Amniotic epithelial cell (primary cell): ENCODE data around the gene PLEKHA6.
A peak's percentile ranks its signal among the peaks of the same experiment; 100 is the strongest.

Source experiments
- DNase-seq: peaks from one replicate; pipeline ENCODE4 v3.0.0-alpha.2; 2010; ENCODE audit warnings: low read depth

Gene PLEKHA6

DNA sequence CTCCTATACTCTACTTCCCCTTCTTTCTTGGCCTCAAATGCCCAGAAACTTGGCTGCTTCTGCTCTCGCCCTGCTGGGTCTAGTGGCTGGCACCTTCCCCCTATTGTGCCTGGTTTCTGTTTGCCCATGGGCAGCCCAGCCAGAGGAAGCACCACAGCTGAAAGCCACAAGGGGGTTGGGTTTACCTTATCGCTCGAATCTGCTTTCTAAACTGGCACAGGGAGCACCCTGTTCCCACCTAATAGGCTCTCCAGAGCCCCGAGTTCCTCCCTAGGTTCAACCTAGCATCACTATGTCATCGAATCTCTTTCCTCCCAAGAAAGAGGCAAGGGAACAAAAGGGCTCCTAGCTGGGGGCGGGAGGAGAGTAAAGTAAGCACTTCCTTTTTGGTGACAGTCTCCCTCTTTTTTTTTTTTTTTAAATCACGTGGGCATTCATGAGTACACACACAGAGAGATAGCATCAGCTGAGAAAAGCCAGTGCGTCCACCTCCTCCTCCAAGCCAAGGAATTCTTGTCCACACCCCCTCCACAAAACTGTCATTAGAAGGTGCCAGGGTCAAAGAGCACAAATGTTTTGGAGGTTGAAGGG, 72.8 kb downstream of the PLEKHA6 start:
- peak; percentile 37 for DNase-seq

DNA sequence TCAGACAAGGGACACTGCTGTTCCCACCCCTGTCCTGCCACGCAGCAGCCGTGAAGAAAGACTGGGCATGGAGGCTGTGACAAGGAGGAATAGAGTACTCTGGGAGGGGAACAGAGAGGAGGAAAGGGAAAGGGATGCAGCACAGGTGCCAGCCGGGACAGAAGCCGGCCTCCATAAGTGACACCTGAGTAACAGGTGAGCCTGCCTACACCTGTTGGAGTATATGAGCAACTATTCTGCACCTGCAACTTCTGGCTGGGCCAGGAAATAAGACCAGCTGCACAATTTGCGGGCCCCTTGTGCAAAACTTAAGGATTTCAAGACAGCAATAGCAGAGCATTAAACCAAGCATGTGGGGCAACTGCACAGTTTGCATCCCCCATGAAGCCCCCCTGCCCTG, 73.4 kb downstream of the PLEKHA6 start:
- DNase-seq = no peak

DNA sequence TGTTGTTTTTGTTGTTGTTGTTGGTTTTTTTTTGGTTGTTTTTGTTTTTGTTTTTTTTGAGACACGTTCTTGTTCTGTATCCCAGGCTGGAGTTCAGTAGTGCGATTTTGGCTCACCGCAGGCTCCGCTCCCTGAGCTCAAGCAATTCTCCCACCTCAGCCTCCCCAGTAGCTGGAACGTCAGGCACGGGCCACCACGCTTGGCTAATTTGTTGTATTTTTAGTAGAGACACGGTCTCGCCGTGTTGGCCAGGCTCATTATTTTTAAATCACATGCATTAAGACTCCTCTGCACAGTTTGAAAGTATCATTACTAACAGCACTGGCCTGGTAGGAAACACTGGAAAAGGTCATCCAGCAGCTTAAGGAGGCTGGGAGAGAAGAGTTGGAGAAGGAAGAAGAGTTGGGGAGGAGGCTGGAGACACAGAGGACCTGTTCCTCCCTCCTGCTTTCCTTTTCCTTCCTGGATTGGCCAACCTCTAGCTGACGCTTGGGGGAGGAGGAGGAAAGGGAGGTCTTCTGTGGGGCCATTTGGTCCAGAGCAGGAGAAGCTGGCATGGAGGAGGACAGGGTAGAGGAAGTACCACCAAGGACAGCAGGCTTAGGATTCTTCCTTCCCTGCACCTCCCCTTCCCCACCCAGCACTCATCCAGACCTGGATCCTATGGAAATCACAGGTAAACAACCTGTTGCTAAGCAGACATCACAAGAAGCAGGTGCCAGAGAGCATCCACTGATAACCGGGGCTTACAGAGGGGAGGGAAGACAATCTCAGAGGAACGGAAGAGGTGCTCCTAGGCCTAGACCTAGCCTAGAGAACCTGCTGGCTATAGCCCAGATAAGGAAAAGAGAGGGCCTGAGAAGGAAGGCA, 74.1 kb downstream of the PLEKHA6 start:
- DNase-seq = no peak

DNA sequence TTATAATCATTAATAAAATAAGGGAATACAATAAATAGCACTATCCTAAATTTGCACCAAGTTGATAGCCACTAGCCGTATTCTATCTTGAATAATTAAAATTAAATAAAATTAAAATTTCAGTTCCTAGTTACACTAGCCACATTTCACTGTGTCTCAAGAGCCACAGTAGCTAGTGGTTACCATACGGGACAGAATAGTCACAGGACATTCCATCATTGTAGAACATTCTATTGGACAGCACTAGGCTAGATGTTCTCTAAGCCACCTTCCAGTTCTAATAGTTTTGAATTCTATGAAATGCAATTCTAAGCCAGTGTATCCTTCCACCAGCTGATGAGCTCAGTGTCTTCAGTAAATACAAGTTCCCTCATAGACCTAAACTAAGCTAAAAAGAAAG, 74.8 kb downstream of the PLEKHA6 start:
- DNase-seq = no peak

DNA sequence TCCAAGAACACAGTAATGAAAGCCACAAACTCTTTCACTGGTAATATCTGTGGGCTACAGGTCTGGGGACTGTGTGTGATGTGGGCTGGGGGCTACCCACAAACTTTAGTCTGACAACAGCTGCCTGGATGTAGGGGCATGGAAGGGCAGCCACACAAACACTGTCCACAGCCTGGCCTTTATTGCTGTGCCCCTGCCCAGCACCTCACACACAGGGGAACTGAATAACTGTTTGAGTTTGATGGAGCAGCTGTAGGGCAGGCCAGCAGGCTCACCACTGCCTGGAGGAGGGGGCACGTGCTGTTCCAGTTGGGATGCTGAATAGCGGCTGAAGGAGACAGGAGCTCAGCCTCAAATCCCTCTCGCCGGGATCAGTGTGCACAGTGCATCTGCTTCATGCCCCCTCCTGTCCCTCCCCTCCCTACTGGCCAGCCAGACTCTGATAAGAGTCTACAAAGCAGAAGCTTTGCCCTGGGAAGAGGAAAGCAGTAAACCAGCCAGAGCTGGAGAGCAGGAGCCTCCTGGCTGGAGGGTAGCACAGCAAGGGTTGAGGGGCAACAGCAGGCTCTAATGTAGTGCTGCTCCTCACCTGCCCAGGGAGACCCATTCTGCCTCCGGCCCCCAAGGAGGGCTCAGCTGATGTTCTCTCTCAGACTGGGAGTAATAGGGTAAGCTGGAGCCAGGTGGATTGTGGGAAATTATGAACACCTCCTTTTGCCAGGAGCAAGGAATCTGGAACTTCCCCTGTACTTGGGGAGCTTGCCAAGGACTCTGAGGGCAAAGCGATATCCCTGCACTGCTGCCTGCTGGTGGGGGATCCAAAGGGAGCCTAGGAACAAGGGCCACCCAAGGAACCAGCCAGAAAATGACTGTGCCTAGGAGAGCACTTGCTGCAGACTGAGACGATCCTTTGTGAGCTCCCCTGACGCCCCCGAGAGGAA, 75.7 kb downstream of the PLEKHA6 start:
- DNase-seq = no peak

DNA sequence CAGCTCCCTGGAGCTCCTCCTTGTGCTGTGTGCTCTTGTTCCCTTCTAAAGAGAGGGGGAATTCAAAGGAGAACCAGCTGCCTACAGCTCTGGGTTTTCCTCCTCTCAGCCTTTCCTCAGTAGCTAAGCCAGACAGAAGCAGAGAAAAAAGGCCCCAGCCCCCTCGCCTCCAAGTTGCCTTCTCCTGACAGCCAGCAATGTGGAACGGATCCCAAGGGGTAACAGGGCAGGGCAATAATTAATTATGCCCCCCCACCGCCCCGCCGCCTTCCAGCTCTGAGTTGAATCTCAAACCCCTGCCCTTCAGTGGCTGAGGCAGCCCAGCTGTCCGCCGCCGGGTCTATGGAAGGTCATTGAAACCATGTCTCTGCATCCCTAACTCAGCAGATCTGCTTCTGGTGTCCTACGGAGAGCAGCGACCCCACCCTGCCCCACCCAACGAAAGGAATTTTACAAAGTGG, 76.9 kb downstream of the PLEKHA6 start:
- DNase-seq = no peak

DNA sequence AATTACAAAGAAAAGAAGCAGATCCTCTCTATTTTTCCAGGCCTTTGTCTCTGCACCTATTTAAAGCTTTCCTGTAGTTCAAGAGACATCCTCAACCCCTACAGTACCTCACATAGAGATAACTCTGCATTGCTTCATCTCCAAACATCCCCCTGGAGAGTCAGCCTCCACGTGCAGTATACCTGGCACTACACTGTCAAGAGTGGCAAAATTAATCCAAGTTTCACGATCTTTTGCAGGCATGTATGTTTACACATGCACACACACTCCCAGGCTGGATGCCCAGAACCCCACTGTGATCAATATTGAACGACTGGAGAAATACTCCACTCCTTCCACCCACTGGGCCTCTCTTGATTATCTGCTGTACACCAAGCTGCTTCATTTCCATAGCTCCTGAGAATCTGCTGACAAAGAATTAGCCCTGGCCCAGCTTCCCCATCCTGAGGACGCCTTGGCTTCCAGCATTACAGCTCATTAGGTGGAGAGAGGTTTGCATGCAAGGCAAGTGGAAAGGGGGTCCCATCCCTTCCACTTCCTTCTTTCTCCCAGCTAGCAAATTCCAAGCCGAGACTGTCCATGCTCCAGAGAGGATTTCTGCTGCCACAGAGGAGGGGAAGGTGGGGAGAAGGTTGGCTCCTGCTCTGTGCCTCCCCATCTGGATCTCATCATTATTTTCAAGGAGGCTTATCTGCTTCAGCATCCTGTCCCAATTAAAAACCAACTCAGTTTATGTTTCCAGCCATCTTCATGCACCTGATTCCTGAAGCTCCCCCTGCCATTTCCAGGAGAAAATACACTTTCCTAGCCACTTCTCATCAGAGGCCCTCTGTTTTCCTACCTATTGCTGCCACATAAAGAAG, 79.4 kb downstream of the PLEKHA6 start:
- DNase-seq = no peak

DNA sequence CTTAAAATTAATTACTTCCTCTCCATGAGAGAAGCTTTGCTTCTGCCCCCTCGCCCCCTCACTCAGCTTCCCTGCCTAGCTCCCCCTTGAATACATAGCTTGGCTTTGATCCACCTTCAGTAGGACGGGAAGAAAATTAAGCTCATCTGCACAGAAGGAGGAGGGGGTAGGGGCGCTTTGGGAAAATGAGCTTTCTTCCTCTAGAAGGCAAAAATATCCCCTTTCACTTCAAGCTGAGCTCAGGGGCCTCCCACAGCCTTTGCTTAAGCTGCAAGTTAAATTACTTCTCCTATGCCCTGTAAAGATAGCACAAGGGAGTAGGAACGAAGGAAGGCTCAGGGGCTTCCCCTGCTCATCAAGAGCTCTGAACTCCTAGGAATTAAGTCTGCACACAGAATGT, 80.8 kb downstream of the PLEKHA6 start:
- no peak for DNase-seq

DNA sequence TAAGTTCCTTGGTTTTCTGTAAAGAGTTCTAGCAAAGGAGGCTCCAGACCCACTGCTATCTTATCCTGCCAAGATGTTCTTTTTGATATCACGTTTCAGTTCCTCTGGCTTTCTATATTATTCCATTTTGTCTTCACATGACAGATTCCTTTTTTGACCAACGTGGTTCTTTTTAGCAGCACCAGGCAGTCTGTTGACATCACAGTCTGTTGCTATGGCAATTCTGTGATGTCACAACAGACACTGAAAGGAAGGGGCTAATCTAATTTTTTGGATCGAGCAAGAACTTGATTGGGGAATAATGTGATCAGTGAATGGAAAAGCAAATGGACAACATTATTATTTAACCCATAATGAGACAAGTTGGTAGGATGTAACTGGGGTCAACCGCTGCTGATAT, 81.5 kb downstream of the PLEKHA6 start:
- DNase-seq = no peak

DNA sequence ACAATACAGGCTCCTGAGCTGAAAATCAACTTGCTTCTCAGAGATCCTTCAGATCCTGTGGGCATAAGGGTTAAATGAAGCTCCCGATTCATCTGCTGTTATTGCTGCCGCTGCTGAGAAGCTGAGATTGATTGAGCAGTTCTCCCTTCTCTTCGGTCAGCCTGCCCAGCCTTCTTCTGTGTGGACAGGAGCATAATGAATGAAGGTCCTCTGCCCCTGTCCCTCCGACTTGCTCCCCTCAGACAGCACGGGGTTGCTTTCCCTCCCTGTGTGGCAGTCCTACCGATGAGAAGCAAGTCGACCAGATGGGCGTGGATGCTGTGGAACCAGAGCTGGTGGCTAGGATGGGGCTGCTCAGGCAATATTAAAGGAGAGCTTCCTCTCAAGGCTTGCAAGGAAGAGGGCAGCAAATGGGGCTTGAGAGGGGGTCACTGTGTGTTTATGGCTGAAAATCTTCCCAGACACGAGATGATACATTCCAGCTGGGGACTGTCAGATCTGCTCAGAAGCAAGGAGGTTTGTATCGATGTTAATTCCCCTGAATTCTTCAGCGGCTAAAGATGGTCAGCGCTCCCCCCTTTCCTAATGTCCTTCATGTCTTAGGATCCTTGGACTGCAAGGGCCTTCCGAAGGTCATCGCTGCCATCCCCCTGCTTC, 82.0 kb downstream of the PLEKHA6 start:
- DNase-seq = no peak

DNA sequence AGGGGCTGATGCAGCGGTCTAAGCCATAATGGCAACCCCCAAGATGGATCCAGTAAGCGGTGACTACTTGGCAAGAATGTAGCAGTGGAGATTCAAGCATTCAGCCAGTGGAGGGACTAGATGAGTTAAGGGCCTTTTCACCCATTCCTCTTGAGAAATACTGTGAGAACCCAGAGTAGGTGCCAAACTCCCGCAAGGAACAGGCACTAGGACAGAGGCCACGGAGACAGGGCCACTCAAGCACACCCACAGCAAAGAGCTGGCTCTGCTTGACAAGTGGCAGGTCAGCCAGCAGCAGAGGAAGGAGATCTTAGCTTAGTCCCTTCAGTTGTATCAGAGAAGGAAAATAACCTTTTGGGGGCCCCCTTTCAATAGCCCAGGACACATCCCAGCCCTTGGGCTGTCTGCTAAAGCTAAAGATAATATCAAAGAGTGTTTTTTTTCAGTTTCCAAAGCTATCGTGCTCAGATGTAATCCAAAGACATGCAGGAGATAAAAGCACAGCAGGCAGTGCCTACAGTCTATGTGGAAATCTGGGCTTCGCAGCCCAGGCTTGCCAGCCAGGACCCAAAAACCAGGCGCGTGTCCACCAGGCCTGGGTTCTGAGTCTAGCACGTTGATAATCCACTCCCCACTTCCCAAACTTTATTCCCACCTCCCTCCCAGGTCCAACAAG, 83.9 kb downstream of the PLEKHA6 start:
- no peak for DNase-seq

DNA sequence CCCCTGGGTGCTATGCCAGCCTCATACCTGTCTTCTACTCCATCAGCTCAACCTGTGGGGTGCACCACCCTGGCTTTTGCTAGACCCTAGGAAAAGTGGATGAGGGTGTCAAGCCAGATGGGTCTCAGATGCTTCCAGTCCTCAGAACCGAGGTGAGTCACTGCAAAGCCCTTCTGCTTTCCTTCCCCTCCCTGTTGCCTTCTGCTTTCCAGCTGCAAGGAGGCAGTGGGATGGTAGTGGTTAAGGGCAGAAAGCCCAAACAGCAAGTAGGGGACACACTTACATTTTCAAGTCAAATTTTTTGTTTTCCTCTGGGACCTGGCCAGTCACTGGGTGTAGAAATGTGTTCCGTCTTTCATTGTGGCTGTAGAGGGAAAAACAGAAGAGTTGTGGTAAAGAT, 85.3 kb downstream of the PLEKHA6 start:
- no peak for DNase-seq

DNA sequence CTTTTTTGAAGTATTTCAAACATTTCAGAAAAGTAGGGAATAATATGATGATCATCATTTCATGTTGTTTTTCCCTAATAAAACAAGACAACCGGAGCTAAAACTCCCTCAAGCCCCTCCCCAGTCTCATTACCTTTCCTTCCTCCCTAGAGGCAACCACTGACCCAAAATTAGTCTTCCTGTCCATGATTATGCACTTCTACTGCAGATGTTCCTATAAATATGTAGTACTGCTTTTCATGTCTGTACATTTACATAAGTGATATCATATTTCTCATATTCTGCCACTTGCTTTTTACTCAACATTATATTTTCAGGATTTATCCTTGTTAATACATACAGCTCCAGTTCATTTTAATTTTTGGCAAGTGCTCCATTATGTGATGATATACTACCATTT, 87.2 kb downstream of the PLEKHA6 start:
- no peak for DNase-seq

DNA sequence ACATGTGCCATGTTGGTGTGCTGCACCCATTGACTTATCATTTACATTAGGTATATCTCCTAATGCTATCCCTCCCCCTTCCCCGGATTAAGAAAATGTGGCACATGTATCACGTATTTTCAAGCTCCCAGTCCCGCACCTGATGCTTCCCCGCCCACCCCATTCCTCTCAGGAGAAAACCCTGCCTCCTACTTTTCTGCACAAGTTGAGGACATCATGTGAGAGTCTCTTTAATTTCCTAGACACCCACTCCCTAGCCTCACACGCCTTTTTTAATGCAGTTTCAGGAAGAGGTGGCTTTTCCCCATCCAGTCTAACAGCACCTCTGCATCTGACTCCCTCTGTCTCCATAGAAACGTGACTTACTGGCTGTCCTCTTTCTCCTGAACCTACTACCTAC, 87.8 kb downstream of the PLEKHA6 start:
- DNase-seq = no peak

DNA sequence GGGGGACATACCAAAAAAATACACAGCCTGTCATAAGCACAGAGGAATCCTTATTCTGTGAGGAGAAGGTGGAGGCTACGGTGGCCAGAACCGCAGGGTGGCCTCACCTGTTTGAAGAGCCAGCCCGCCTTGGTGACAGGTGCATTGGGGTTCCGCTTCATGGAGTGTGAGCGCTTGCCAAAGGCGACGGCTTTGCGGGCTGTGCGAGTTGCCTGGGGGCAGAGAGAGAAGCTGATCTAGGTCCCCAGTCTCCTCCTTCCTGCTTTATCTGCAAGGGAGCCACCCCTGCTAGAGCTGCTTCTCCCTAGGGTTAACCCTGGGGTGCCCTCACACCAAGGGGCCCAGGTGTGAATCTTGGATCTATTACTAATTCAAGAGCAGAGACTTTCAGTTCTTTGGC, 91.6 kb downstream of the PLEKHA6 start:
- no peak for DNase-seq

DNA sequence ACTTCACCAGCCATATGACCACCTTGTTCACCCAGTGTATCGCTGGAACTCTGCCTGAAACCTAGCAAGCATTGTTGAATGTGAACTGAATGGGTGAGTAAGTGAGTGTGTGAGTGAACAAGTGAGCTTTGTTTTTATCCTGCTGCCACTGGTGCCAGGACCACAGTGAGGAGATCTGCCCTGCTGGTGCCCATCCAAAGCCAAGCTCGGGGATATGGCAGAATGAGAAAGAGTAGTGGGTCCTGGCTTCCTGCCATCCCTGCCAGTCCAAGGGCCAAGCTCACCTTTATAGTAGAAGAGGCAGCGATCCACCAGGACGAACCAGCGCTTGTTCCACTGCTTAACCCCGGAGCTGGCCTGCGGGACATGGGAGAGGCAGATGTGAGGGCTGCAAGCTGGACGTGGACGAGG, 92.5 kb downstream of the PLEKHA6 start:
- DNase-seq = no peak

DNA sequence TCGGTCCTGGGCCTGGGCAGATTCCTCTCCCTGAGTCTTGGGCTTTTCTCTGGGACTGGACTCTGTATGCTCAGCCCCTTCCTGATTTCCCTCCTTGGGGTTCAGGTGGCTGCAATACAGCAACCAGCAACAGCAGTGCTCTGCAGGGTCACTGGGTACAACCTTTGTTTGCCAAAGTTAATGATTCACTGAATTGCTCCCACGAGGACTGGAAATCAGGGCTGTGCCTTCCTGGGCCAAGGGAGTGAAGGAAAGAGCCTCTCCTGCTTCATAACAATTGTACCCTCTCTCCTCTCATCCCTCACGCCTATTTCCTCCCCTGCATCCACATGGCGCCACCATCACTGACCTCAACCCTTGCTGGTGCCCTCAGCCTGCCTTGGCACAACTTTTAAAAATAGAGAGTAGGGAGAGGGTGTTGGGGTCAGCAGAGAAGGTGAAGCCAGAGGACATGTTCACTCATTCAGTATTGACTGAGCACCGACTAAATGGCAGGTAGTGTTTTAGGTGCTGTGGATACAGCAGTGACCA, 93.2 kb downstream of the PLEKHA6 start:
- DNase-seq = no peak

DNA sequence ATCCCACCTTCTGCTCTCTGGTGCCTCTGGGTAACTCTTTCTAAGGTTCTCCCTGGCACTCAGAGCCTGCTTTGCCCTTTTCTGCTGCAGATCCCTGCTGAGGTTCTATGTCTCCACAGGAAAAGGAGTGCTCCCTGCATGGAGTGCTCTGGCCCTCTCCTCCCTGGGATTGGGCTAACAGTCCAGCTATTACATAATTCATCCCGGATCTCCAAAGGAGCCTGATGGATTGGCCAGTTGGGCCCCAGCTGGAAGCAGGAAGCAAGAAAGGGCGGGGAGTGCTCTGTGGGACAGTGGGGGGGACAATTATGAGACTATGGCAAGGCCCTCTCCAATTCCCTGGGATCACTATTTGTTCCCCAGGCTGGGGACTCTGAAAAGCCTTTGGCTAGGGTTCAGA, 94.1 kb downstream of the PLEKHA6 start:
- DNase-seq = no peak

DNA sequence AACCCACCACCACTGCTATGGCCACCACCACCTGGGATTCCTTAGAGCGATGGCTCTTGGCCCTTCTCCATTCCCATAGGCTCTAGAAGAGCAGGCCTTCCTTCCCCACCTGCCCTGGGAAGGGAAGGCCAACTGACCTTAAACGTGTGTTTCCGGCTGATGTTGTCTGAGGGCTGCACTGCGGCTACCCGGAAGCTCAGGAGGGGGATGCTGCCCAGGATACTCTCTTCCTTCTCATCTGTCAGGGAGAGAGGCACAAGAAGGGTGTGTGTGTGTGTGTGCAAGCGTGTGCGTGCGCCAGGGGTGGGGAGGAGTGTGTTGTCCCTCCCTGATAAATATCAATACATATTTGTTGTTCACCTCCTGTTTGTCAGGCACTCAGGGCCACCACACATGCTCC, 94.9 kb downstream of the PLEKHA6 start:
- no peak for DNase-seq

DNA sequence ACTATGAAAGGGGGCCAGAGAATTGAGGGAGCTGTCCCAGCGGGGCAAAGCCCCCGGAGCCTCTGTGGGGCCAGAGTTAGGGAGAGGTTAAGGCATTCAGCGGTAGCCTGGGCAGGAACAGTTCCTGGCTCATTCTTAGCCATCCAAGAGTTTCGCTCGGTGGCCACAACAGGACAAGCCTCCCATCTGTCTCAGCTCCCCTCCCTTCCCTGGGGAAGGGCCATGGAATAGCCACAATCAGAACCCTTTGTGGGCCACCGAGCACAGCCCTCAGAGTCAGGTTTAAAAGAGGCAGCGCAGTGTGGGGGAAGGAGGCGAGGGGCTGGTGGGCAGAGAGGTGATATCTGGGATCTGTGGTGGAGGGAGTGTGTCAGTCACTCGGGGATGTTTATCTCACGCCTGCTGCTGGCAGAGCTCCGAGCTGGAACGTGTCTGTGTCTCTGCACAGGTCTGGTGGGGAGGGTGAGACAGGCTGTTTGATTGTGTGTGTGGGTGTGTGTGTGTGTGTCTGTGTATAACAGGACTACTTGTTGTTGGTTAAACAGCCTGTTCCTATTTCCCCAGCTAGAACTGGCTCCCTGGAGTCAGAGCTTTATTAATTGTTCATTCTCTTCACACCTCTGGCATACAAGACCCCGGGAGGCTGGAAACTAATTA, 96.3 kb downstream of the PLEKHA6 start:
- peak; percentile 71 for DNase-seq
